ENCODE measurements around the gene SERTM1.

DNA sequence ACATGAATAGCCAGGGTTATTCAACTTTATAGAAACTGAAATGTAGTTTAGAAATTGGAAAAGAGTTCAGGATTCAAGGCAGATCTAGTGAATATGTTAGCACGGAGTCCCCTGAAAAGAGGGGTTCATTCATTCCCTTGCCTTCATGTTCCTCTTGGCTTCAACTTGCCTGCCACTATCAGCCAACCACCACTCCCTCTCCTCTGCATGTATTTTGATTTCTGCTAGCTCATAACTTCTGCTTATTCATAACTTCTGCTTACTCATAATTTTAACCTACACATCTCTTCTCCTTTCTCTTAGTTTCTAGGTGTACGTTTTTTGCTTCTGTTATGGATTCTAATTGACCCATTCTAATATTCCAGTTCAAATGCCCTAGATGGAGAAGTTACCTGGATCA lies 5.5 kb upstream of the SERTM1 start:
- TF ChIP-seq, protein P1, sequence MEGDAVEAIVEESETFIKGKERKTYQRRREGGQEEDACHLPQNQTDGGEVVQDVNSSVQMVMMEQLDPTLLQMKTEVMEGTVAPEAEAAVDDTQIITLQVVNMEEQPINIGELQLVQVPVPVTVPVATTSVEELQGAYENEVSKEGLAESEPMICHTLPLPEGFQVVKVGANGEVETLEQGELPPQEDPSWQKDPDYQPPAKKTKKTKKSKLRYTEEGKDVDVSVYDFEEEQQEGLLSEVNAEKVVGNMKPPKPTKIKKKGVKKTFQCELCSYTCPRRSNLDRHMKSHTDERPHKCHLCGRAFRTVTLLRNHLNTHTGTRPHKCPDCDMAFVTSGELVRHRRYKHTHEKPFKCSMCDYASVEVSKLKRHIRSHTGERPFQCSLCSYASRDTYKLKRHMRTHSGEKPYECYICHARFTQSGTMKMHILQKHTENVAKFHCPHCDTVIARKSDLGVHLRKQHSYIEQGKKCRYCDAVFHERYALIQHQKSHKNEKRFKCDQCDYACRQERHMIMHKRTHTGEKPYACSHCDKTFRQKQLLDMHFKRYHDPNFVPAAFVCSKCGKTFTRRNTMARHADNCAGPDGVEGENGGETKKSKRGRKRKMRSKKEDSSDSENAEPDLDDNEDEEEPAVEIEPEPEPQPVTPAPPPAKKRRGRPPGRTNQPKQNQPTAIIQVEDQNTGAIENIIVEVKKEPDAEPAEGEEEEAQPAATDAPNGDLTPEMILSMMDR (IDR thresholded peaks at IDR 0.05; ENCODE audit: low read depth, low read length, poor library complexity, severe bottlenecking), result no peak
- no peak for TF ChIP-seq EZH2phosphoT487 (IDR thresholded peaks at IDR 0.05; ENCODE audit: borderline replicate concordance, low read length)
